Activated T-helper 2 cell treated with anti-CD3 and anti-CD28 coated beads, Interferon-gamma antibody, Interleukin-2, Interleukin-4, amounts not matched to agents 10 μg/mL and 5 μg/mL and 100 μg/mL, durations not matched to agents 14 hours and 24 hours and 36 hours (primary cell): Measurements from ENCODE around the gene KLF16. TPM values are rescaled to one million over a fixed set of nuclear protein-coding genes. Genes with fewer than 3 reads are reported as not detected.
A peak's percentile ranks its signal among the peaks of the same experiment; 100 is the strongest.
"Not testable (repeated sequence)": the region's sequence is repeated elsewhere in the genome, so short reads cannot be mapped to it uniquely, and the experiment has no call there.

Source experiments
- DNase-seq: peaks from one replicate; pipeline ENCODE4 v3.0.0; 2021; ENCODE audit warnings: low spot score
- H3K27ac Mint-ChIP-seq: one replicate; pipeline ENCODE4 v1.8.0; 2021; ENCODE audit warnings: mixed read lengths
- H3K27me3 Mint-ChIP-seq: one replicate; pipeline ENCODE4 v1.8.0; 2021; ENCODE audit warnings: low read depth, mixed read lengths
- H3K36me3 Mint-ChIP-seq: one replicate; pipeline ENCODE4 v1.8.0; 2021; ENCODE audit warnings: low read depth, mixed read lengths
- H3K4me1 Mint-ChIP-seq: one replicate; pipeline ENCODE4 v1.8.0; 2021; ENCODE audit warnings: low read depth, mixed read lengths
- H3K4me3 Mint-ChIP-seq: one replicate; pipeline ENCODE4 v1.8.0; 2021; ENCODE audit warnings: low read depth, mild to moderate bottlenecking, moderate library complexity, mixed read lengths
- H3K9me3 Mint-ChIP-seq: one replicate; pipeline ENCODE4 v1.8.0; 2021; ENCODE audit warnings: mixed read lengths
- intact Hi-C: fragments of 100-400 bp; cut with micrococcal nuclease; formaldehyde crosslinking; loops from one replicate; pipeline ENCODE4 v1.15.1; 2023
- total RNA-seq: library from RNA; stranded (reverse); gene quantifications from 2 replicates; pipeline ENCODE4 v1.2.3, GENCODE V29; 2022

Gene KLF16
- total RNA-seq, 1 donor from 2014 or later: 32.1 TPM

DNA sequence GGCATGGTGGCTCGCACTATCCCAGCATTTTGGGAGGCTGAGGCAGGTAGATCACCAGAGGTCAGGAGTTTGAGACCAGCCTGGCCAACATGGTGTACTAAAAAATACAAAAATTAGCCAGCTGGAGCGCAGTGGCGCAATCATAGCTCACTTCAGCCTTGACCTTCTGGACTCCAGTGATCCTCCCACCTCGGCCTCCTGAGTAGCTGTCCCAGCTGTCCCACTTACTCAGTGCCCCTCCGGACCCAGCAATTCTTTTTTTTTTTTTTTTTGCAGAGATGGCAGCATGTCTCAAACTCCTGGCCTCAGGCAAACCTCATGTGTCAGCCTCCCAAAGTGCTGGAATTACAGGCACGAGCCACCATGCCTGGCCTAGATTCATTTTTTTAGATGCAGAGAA lies 39.5 kb upstream of the KLF16 start:
- no peaks in the 10 kb centered on the region for H3K36me3 Mint-ChIP-seq
- H3K4me3 Mint-ChIP-seq: no peak overlapping the region
- intact Hi-C loops: no loop called here
- no peaks in the 10 kb centered on the region for H3K9me3 Mint-ChIP-seq
- no peak for DNase-seq
- H3K27me3 Mint-ChIP-seq: no peaks in the 10 kb centered on the region
- peak overlapping the region; percentile 52 for H3K27ac Mint-ChIP-seq
- peaks cover 22% of the 10 kb centered on the region for H3K4me1 Mint-ChIP-seq

DNA sequence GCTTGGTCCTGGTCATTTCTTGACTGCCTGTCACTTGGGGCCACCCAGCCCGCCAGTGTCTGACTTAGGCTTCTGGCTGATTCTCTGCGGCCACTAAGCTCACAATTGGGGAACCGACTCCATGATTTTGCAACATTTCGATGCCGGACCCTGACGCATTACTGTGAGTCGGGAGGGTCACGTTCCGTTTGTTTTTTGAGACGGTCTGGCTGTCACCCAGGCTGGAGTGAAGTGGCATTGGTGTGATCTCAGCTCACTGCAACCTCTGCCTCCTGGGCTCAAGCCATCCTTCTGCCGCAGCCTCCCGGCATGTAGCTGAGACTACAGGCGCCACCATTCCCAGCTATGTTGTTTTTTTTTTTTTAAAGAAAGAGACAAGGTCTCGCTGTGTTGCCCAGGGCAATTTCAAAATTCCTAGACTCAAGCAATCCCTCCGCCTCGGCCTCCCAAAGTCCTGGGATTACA lies 38.6 kb upstream of the KLF16 start:
- intact Hi-C loops: no loop called here
- H3K4me3 Mint-ChIP-seq: no peak overlapping the region
- H3K4me1 Mint-ChIP-seq: peaks cover 29% of the 10 kb centered on the region
- H3K27me3 Mint-ChIP-seq: no peaks in the 10 kb centered on the region
- no peaks in the 10 kb centered on the region for H3K36me3 Mint-ChIP-seq
- no peak overlapping the region for H3K27ac Mint-ChIP-seq
- DNase-seq: no peak
- no peaks in the 10 kb centered on the region for H3K9me3 Mint-ChIP-seq

DNA sequence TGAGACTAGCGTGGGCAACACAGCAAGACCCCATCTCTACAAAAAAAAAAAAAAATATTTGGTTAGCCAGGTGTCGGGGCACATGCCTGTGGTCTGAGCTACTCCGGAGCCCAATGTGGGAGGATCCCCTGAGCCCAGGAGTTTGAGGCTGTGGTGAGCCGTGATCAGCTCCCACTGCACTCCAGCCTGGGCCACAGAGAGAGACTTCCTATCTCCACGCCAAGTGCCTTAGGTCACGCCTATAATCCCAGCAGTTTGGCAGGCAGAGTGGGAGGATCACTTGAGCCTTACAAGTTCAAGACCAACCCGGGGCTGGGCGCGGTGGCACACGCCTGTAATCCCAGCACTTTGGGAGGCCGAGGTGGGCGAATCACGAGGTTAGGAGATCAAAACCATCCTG lies 33.1 kb upstream of the KLF16 start:
- no peaks in the 10 kb centered on the region for H3K27me3 Mint-ChIP-seq
- H3K27ac Mint-ChIP-seq: peak overlapping the region; percentile 96

DNA sequence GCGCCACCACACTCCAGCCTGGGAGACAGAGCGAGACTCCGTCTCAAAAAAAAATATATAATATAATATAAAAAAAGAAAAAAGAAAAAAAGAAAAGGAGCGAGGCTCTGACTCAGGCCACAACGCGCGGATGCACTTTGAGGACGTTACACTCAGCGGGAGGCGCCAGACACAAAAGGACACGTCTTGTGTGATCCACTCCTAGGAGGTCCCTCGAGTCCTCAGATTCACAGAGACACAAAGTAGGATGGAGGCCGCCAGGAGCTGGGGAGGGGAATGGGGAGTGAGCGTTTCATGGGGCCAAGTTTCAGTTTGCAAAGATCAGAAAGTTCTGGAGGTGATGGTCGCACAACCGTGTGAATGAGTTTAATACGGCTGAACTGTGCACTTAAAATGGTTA lies 30.4 kb upstream of the KLF16 start:
- no peaks in the 10 kb centered on the region for H3K9me3 Mint-ChIP-seq
- intact Hi-C loops: no loop called here
- no peaks in the 10 kb centered on the region for H3K27me3 Mint-ChIP-seq
- H3K27ac Mint-ChIP-seq: peak overlapping the region; percentile 68
- no peak overlapping the region for H3K4me3 Mint-ChIP-seq
- H3K36me3 Mint-ChIP-seq: no peaks in the 10 kb centered on the region
- no peak for DNase-seq
- peaks cover 14% of the 10 kb centered on the region for H3K4me1 Mint-ChIP-seq

More for the DNA sequence above, 33.1 kb upstream of the KLF16 start:
- Mint-ChIP-seq H3K4me1 (peaks cover 14% of the 10 kb centered on the region), H3K4me3 (peak overlapping the region; percentile 47), H3K36me3 (no peaks in the 10 kb centered on the region), H3K9me3 (no peaks in the 10 kb centered on the region)
- no peak for DNase-seq
- intact Hi-C loops: loop anchor here (5.0 kb wide), 1 partner anchor 201 kb away; the partner anchor contains the start of genes IZUMO4 and MOB3A

DNA sequence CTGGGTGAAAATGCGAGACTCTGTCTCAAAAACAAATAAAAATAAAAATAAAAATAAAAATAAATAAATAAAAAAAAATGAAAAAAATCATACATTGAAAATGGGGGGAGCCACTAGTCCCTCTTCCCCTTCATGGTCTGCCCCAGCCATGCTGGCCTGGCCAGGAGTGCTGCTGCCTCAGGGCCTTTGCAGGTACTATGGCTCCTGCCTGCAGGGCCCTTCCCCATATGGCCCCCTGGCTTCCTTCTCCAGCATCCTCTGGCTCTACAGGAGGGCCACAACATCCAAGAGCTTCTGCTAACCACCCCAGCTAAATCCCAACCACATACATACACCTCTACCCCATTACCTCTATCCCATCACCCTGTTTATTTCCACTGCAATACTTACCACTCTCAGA lies 26.5 kb upstream of the KLF16 start:
- Mint-ChIP-seq H3K4me3 (no peak overlapping the region), H3K4me1 (peaks cover 7% of the 10 kb centered on the region), H3K36me3 (no peaks in the 10 kb centered on the region), H3K27me3 (no peaks in the 10 kb centered on the region), H3K27ac (no peak overlapping the region), H3K9me3 (no peaks in the 10 kb centered on the region)
- no peak for DNase-seq
- intact Hi-C loops: no loop called here

DNA sequence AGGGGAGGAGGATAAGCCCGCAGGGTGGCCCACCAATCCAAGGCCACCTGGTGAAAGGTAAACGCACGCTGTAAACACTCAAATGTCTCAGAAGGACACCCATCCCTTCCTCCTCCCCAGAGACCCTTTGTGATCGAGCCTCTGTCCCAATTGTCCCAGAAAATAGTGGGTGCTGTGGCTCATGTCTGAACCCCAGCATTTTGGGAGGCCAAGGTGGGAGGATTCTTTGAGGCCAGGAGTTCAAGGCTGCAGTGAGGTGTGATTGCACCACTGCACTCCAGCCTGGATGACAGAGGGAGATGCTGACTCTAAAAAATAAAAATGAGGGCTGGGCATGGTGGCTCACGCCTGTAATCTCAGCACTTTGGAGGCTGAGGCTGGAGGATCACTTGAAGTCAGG lies 25.0 kb upstream of the KLF16 start:
- Mint-ChIP-seq H3K36me3 (peaks cover 12% of the 10 kb centered on the region), H3K4me1 (peaks cover 16% of the 10 kb centered on the region), H3K4me3 (no peak overlapping the region), H3K9me3 (no peaks in the 10 kb centered on the region), H3K27ac (no peak overlapping the region), H3K27me3 (no peaks in the 10 kb centered on the region)
- intact Hi-C loops: no loop called here
- DNase-seq: no peak

DNA sequence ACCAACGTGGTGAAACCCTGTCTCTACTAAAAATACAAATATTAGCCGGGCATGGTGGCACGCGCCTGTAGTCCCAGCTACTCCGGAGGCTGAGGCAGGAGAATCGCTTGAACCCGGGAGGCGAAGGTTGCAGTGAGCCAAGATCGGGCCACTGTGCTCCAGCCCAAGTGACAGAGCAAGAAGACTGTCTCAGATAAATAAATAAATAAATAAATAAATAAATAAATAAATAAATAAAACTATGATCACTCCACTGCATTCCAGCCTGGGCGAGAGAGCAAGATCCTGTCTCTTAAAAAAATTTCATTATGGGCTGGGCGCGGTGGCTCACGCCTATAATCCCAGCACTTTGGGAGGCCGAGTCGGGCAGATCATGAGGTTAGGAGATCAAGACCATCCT lies 23.0 kb upstream of the KLF16 start:
- Mint-ChIP-seq H3K4me1 (peaks cover 27% of the 10 kb centered on the region), H3K36me3 (peaks cover 16% of the 10 kb centered on the region)
- H3K27ac Mint-ChIP-seq, H3K4me3 Mint-ChIP-seq, H3K9me3 Mint-ChIP-seq, intact Hi-C loops, DNase-seq, H3K27me3 Mint-ChIP-seq: not testable (repeated sequence)

DNA sequence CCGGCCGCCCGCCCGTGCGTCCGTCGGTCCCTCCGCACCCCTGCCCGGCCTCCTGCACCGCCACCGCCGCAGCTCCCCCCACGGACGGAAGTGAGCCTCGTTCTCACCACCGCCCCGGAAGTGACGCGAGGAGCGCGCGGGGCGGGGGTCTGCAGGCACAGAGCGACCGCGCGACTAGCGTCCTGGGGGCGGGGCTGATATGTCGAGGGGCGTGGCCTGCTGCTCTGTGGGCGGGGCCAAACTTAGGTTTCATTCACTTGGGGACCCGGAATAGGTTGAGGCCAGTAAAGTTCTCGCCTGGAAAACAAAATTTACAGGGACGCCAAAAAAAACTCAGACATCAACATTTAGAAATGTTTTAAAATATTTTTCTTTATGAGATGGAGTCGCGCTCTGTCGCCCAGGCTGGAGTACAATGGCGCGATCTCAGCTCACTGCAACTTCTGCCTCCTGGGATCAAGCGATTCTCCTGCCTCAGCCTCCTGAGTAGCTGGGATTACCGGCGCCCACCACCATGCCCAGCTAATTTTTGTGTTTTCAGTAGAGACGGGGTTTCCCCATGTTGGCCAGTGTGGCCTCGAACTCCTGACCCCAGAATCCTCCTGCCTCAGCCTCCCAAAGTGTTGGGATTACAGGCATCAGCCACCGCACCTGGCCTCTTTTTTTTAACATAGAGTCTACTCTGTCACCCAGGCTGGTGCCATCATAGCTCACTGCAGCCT lies 22.2 kb upstream of the KLF16 start, which contains the start of gene ABHD17A:
TSS of gene ABHD17A (minus strand) at position 99 of the 722 bp plus-strand sequence. CDS start 3,930 bp downstream, outside the sequence.
- H3K36me3 Mint-ChIP-seq: peaks cover 16% of the 10 kb centered on the region
- H3K27ac Mint-ChIP-seq: peak within 1 kb of the TSS; percentile 96
- intact Hi-C loops: loop anchor here (1.0 kb wide), 1 partner anchor 20 kb away; the partner anchor contains the start of genes ADAT3 and SCAMP4
- not testable (repeated sequence) for H3K27me3 Mint-ChIP-seq, H3K9me3 Mint-ChIP-seq
- DNase-seq: peak; percentile 90
- peak within 1 kb of the TSS; percentile 99 for H3K4me3 Mint-ChIP-seq
- H3K4me1 Mint-ChIP-seq: peaks cover 27% of the 10 kb centered on the region

DNA sequence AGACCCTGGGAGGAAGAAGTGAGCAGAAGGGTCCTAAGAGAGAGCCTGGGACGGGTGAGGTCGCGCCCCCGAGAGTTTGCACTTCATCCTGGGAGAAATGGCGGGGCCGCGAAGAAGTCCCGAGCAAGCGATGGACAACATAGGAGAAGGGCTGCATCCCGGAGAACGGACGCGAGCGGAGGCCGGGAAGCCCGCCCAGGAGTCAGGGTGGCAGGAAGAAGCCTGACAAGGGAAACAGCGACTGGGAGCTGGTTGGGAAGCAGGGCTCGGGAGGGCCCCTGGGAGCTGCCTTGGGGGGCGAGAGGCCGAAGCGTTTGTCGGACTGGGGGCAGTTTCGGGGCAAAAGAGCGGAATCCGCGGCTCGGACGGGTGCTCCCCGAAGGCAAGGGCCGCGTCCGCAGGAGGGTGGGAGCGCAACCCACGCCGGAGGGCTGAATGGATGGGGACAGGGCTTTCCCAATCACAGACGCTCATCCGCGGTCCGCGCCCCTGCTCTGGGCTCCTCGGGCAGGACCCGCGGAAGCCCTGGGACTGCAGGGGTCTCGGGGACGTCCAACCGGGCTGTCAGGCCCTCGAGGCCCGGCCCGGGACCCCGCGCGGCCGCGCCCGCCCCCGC lies 21.4 kb upstream of the KLF16 start:
- DNase-seq: no peak
- Mint-ChIP-seq H3K27me3 (no peaks in the 10 kb centered on the region), H3K4me3 (peak overlapping the region; percentile 99), H3K9me3 (no peaks in the 10 kb centered on the region), H3K36me3 (peaks cover 16% of the 10 kb centered on the region), H3K4me1 (peaks cover 27% of the 10 kb centered on the region), H3K27ac (peak overlapping the region; percentile 96)
- intact Hi-C loops: loop anchor here (1.0 kb wide), 1 partner anchor 20 kb away; the partner anchor contains the start of genes ADAT3 and SCAMP4

DNA sequence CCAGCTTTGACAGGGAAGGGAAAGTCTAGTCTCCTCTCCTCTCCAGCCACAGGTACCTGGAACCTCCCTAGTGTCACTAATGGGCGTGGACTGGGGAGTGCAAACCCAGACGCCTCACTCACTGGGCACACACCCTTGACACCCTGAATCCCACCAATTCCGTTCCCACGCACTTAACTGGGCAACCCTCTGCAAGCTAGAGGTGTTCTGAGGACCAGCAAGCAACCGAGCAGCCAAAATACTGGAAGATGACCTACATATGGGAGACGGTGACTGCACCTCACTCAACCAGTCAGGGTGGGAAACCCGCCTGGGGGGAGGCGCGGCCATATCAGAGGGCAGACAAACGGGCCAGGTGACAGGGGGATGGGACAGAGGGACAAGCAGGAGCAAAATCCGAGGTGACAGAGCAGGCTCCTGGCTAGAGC lies 20.9 kb upstream of the KLF16 start:
- Mint-ChIP-seq H3K27me3 (no peaks in the 10 kb centered on the region), H3K4me1 (peaks cover 27% of the 10 kb centered on the region), H3K27ac (peak overlapping the region; percentile 96), H3K4me3 (peak overlapping the region; percentile 99), H3K36me3 (peaks cover 16% of the 10 kb centered on the region), H3K9me3 (no peaks in the 10 kb centered on the region)
- intact Hi-C loops: no loop called here
- peak; percentile 25 for DNase-seq

DNA sequence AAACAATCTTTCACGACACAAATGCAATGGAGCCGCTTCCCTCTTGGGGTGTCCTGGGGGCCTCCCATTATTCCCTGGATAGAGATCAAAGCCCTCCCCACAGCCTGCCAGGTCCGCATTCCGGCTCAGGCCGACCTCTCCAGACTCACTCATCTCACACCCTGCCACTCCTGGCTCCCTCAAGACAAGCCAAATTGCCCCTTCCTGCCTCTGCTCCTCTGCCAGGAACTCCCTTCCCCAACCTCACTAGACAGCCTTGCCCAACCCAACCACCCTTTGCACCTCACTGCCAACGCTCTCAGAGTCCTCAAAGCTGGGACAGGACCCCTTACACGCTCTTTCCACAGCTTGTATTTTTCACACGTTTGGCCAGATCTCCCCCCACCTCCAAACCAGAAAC lies 20.4 kb upstream of the KLF16 start:
- intact Hi-C loops: no loop called here
- Mint-ChIP-seq H3K36me3 (peaks cover 16% of the 10 kb centered on the region), H3K27me3 (no peaks in the 10 kb centered on the region), H3K27ac (peak overlapping the region; percentile 96), H3K9me3 (no peaks in the 10 kb centered on the region), H3K4me3 (peak overlapping the region; percentile 99), H3K4me1 (peaks cover 27% of the 10 kb centered on the region)
- DNase-seq: no peak

DNA sequence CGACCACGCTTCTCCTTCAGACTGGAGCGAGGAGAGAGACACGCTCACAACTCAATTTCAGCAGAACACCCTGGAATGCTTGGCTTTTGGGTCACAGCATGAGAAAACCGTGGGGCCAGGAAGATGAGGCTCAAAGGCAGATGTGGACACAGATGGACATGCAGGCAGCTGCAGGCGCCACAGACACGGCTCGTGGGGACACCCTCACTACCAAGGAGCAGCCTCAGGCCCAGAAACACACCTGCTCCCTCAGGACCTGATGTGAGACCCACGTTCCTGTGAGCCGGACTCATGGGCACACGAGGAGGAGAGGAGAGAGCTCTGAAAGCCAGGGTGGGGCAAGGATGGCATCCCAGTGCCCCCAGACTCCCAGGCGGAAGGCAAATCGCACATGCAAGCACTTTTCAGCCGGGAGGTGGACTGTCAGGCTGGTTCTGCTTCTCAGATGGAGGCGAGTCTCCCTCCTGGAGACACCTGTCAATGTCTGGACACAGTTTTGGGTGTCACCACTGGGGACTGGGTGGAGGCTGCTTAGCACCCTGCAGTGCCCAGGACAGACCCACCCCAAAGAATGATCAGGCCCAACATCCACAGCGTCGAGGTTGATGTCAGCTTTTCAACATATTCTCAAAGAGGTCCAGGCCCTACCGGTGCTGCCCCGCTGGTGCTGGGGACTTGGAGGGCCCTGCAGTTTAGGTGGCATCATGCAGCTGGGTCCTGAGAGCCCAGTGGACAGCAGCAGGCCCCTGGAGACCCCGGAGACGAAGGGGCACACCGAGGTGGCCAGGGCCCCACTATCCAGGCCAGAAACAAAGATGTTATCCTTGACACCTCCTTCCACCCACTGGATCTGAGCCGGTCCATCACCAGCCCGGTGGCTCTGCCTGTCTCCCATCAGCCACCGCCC lies 19.7 kb upstream of the KLF16 start:
- no peaks in the 10 kb centered on the region for H3K27me3 Mint-ChIP-seq

More for the DNA sequence above, 19.7 kb upstream of the KLF16 start:
- DNase-seq: no peak
- H3K4me1 Mint-ChIP-seq: peaks cover 27% of the 10 kb centered on the region
- H3K9me3 Mint-ChIP-seq: no peaks in the 10 kb centered on the region
- H3K4me3 Mint-ChIP-seq: peak overlapping the region; percentile 99
- H3K27ac Mint-ChIP-seq: peak overlapping the region; percentile 96
- intact Hi-C loops: no loop called here
- peaks cover 16% of the 10 kb centered on the region for H3K36me3 Mint-ChIP-seq
